Small intestine (tissue), 7 donors: ENCODE results near the gene ZNF219. TPM values are rescaled to one million over a fixed set of nuclear protein-coding genes. Genes with fewer than 3 reads are reported as not detected.

Source experiments
- DNase-seq, 2 donors: peaks; one replicate each; pipeline versions ENCODE4 v3.0.0 to v3.0.0-alpha.2; 2013
- FAIRE-seq: peaks from 2 replicates; lab custom pipeline; 2012; peaks lifted over from hg19 to GRCh38; lab: Jason Lieb, UNC
- H3K27ac ChIP-seq, 3 donors: one replicate each; pipeline ENCODE4 v1.5.1; 2013; ENCODE audit warnings: low read length in 2 of 3, mild to moderate bottlenecking in 2 of 3, control low read depth in 1 of 3, inconsistent platforms in 1 of 3, low read depth in 1 of 3, moderate library complexity in 1 of 3
- H3K27me3 ChIP-seq, 3 donors: one replicate each; pipeline ENCODE4 v1.6.1; 2013; ENCODE audit warnings: low read length in 3 of 3, inconsistent platforms in 1 of 3; ENCODE audit not compliant: control insufficient read depth in 3 of 3, insufficient read depth in 3 of 3
- H3K36me3 ChIP-seq, 3 donors: one replicate each; pipeline ENCODE4 v1.6.1; 2013; ENCODE audit warnings: low read length in 3 of 3, inconsistent platforms in 1 of 3, low read depth in 1 of 3, mild to moderate bottlenecking in 1 of 3, moderate library complexity in 1 of 3; ENCODE audit not compliant: control insufficient read depth in 3 of 3, insufficient read depth in 2 of 3
- H3K4me1 ChIP-seq, 3 donors: one replicate each; pipeline ENCODE4 v1.6.1; 2013; ENCODE audit warnings: low read length in 2 of 3, inconsistent platforms in 1 of 3, low read depth in 1 of 3, mild to moderate bottlenecking in 1 of 3, moderate library complexity in 1 of 3; ENCODE audit not compliant: control insufficient read depth in 3 of 3, insufficient read depth in 2 of 3
- H3K4me3 ChIP-seq, 3 donors: one replicate each; pipeline ENCODE4 v1.5.1; 2013; ENCODE audit warnings: low read length in 3 of 3, control low read depth in 1 of 3, inconsistent platforms in 1 of 3, low read depth in 1 of 3, mild to moderate bottlenecking in 1 of 3, moderate library complexity in 1 of 3
- H3K9me3 ChIP-seq, 2 donors: one replicate each; pipeline ENCODE4 v1.6.1; 2013; ENCODE audit warnings: low read depth in 1 of 2, low read length in 1 of 2; ENCODE audit not compliant: control insufficient read depth in 2 of 2, insufficient read depth in 1 of 2
- WGBS, 3 donors: extraction: QIAGEN DNeasy Blood & Tissue Kit; methylation state at CpG; one replicate each; pipeline ENCODE4 v1.1.7; 2013; 5-methylcytosine and 5-hydroxymethylcytosine counted together
- polyA plus RNA-seq, 4 donors: library from polyadenylated mRNA; stranded (reverse) in 3 of 4; unstranded in 1 of 4; fragments of 200-250 nt in 3 of 4; fragments of 120-200 nt in 1 of 4; gene quantifications; one replicate each; pipeline versions ENCODE4 v1.2.1 to v1.2.3, GENCODE V29; 2013
- donor health status: healthy with polysubstance abuse.
- donor health status: control.
- donor health status: control.
- donor health status: Bipolar disorder and iron deficiency.
- donor health status: healthy.

ZNF219 gene
- polyA plus RNA-seq, 4 donors: 42.4 to 69.8 (median 59.6) TPM

DNA sequence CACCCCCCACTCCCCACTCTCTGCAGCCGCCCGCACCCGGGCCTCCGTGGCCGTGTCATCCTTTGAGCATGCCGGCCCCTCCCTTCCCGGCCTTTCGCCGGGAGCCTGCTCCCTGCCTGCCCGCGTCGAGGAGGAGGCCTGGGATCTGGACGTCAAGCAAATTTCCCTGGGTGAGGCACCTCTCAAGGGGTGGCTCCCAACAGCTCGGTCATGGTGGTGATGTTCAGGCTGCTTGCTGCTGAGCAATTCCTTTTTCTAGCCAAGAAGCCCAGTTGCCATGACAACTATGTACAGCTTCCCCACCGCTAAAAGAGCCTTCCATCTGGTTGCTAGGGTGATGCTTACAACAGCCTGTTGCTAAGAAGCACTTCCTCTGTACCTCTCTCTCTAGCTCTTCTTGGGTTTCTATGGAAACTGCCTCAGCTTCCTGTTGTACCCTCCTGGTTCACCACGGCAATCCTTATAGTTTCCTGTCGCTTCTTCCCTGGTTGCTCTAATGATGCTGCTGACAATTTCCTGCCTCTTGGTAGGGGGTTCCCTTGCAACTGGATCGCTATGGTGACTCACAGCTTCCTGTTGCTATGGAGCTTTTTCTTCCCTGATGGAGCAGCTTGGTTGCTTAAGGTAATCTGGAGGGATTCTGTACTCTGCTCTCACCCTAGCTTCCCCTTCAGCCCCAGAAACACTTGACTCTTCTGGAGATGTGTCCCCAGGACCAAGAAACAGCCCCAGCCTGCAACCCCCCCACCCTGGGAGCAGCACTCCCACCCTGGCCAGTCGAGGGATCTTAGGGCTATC, 11.0 kb downstream of the ZNF219 start:
- DNase-seq (peak; percentile 41 to 43), FAIRE-seq (no peak)
- Histone ChIP-seq H3K27ac (peak overlapping the region in 1 of 3 donors; percentile 26), H3K4me3 (no peak overlapping the region), H3K9me3 (no peaks in the 10 kb centered on the region), H3K27me3 (no peaks in the 10 kb centered on the region), H3K36me3 (peaks cover 4 to 84% (median 6%) of the 10 kb centered on the region in 3 donors), H3K4me1 (peaks cover 2 to 19% (median 3%) of the 10 kb centered on the region in 3 donors)
- 53 to 67% (median 57%) methylated on average over 16 to 19 of the region's 19 CpGs for WGBS, 3 donors

DNA sequence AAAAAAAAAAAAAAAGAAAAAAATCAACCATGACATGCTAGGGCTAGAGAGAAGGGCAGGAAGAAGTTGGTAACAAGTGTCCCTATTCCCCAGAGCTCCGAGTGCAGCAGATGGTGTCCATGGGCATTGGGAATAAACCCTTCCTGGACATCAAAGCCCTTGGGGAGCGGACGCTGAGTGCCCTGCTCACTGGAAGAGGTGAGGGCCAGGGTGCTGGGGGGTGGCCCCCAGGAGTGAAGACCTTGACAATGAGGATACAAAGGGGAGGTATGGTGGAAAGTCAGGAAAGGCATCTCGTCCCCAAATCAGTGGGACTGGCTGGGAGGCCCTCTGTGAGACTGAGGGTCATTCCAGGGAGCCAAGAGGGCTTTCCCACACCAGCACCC, 11.6 kb downstream of the ZNF219 start:
- H3K36me3 ChIP-seq: peaks cover 4 to 84% (median 7%) of the 10 kb centered on the region in 3 donors
- no peak for FAIRE-seq

DNA sequence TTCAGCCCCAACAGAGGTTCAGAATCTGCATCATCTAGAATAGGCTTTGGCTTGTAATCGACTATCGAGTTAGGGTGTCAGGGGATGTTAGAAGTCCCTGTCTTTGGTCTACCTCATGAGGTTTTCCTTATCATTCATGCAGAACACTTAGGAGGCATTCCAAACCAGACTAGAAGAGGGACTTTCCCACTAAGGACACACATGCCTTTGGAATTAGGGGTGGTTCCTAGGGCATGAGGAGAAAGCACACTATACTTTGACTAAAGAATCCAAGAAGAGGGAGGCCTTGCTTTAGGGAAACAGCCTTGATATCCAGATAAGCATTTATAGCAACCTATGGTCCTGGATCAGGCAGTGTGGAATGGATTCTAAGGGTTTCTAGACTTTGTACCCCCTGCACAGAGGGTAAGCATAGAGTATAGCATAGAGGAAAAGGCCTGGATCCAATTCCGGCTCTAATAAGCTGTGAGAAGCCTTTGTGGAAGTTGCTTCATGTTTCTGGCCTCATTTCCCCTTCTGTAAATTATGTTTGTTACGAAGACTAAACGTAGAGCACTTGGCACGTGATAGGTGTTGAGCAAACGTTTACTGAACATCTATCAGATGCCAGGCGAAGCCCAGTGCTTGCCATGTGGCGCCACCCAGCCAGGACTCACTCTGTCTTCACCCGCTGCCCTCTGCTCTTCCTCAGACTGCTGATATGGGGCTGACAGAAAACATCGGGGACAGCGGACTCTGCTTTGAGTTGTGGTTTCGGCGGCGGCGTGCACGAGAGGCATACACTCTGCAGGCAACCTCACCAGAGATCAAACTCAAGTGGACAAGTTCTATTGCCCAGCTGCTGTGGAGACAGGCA, 13.2 kb downstream of the ZNF219 start:
- H3K27ac ChIP-seq: peak overlapping the region in 1 of 3 donors; percentile 10
- DNase-seq (peak; percentile 67 to 69), FAIRE-seq (no peak)
- peaks cover 4 to 84% (median 10%) of the 10 kb centered on the region in 3 donors for H3K36me3 ChIP-seq
- peaks cover 0 to 16% (median 3%) of the 10 kb centered on the region in 3 donors for H3K4me1 ChIP-seq
- 61 to 72% (median 62%) methylated on average over 17 of the region's 17 CpGs for WGBS, 3 donors
- no peak overlapping the region for H3K4me3 ChIP-seq
- no peaks in the 10 kb centered on the region for H3K9me3 ChIP-seq
- H3K27me3 ChIP-seq: no peaks in the 10 kb centered on the region

More for the DNA sequence above, 11.6 kb downstream of the ZNF219 start:
- no peaks in the 10 kb centered on the region for H3K9me3 ChIP-seq
- H3K27me3 ChIP-seq: no peaks in the 10 kb centered on the region
- no peak for DNase-seq
- WGBS, 3 donors: 88 to 97% (median 89%) methylated on average over 4 of the region's 4 CpGs
- H3K27ac ChIP-seq: peak overlapping the region in 1 of 3 donors; percentile 26
- H3K4me3 ChIP-seq: no peak overlapping the region
- peaks cover 0 to 16% (median 3%) of the 10 kb centered on the region in 3 donors for H3K4me1 ChIP-seq

DNA sequence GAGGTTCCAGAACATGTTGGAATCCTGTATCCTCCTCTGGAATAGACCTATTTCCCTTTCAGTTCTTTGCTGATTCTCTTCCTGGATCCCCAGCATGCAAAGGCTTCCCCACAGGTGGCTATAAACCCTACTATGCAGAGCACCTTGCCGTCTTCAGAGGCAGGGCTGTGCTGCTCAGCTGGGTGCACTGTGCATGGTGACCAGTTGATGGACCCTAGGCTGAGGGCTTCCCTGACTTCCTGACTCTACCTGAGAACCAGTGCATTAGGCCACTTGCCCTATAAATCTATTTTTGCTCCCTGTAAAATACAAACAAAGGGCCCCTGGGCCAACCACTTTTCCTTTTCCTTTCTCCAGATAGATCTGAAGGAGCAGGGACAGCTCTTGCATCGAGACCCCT, 14.1 kb downstream of the ZNF219 start:
- Histone ChIP-seq H3K4me1 (peaks cover 0 to 16% (median 3%) of the 10 kb centered on the region in 3 donors), H3K27me3 (no peaks in the 10 kb centered on the region), H3K27ac (no peak overlapping the region), H3K9me3 (no peaks in the 10 kb centered on the region), H3K36me3 (peaks cover 4 to 81% (median 10%) of the 10 kb centered on the region in 3 donors), H3K4me3 (no peak overlapping the region)
- 68 to 80% (median 73%) methylated on average over 2 of the region's 2 CpGs for WGBS, 3 donors
- DNase-seq (no peak), FAIRE-seq (no peak)

DNA sequence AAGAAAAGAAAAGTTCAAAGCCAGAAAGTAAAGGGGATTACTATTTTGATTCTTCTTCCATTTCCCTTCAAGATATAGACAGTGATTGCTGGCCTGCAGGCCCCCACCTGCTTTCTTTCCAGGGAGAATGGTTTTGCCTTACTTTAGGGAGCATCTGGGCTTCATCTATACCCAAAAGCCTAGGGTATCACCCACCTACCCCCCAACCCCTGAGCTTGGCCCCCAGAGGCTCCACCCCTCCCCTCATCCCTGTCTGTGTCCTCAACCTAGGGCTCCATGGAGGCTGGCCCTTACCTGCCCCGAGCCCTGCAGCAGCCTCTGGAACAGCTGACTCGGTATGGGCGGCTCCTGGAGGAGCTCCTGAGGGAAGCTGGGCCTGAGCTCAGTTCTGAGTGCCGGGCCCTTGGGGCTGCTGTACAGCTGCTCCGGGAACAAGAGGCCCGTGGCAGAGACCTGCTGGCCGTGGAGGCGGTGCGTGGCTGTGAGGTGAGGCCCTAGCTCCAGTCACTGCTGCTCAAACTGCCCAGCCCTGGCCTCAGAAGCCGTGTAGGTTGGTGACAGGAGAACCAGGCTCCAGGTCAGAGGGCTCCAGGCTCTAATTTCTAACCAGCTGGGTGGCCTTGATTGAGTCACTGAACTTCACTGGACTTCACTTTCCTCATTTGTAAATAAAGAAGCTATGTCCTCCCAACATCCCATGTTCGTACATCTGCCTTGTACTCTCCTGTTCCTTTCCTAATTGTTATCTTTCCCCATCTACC, 14.7 kb downstream of the ZNF219 start:
- H3K27ac ChIP-seq: no peak overlapping the region
- FAIRE-seq: no peak
- no peak for DNase-seq
- peaks cover 0 to 83% (median 10%) of the 10 kb centered on the region in 3 donors for H3K36me3 ChIP-seq
- H3K27me3 ChIP-seq: no peaks in the 10 kb centered on the region
- no peak overlapping the region for H3K4me3 ChIP-seq
- peaks cover 0 to 16% (median 3%) of the 10 kb centered on the region in 3 donors for H3K4me1 ChIP-seq
- no peaks in the 10 kb centered on the region for H3K9me3 ChIP-seq
- 85 to 89% (median 85%) methylated on average over 11 of the region's 11 CpGs for WGBS, 3 donors

DNA sequence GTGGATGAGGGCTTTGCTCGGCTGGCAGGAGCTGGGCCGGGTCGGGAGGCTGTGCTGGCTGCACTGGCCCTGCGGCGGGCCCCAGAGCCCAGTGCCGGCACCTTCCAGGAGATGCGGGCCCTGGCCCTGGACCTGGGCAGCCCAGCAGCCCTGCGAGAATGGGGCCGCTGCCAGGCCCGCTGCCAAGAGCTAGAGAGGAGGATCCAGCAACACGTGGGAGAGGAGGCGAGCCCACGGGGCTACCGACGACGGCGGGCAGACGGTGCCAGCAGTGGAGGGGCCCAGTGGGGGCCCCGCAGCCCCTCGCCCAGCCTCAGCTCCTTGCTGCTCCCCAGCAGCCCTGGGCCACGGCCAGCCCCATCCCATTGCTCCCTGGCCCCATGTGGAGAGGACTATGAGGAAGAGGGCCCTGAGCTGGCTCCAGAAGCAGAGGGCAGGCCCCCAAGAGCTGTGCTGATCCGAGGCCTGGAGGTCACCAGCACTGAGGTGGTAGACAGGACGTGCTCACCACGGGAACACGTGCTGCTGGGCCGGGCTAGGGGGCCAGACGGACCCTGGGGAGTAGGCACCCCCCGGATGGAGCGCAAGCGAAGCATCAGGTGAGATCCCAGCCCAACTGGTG, 16.8 kb downstream of the ZNF219 start:
- DNase-seq (no peak), FAIRE-seq (no peak)
- Histone ChIP-seq H3K36me3 (peaks cover 0 to 82% (median 10%) of the 10 kb centered on the region in 3 donors), H3K27ac (no peak overlapping the region), H3K4me3 (no peak overlapping the region), H3K27me3 (no peaks in the 10 kb centered on the region), H3K9me3 (no peaks in the 10 kb centered on the region), H3K4me1 (peaks cover 0 to 16% (median 3%) of the 10 kb centered on the region in 3 donors)
- 87 to 92% (median 89%) methylated on average over 16 to 30 of the region's 30 CpGs for whole genome bisulfite sequencing, 3 donors

DNA sequence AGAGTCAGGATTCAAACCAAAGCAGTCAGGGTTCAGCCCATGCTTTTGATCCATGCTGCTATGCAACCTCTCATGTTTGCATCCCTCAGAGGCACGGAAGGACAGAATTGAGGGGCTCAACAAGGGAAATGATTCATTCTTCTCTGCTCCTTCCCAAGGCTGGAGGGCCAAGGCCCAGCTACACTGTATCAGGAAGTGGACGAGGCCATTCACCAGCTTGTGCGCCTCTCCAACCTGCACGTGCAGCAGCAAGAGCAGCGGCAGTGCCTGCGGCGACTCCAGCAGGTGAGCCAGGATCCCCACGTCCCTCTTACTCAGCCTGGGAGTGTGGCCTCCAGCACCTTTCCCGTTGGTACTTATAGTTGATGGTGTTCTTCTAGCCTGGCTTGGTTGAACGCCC, 19.7 kb downstream of the ZNF219 start:
- DNase-seq (no peak), FAIRE-seq (no peak)
- Histone ChIP-seq H3K9me3 (no peaks in the 10 kb centered on the region), H3K27me3 (no peaks in the 10 kb centered on the region), H3K36me3 (peaks cover 0 to 92% (median 11%) of the 10 kb centered on the region in 3 donors), H3K4me3 (no peak overlapping the region), H3K4me1 (no peaks in the 10 kb centered on the region), H3K27ac (no peak overlapping the region)
- 82 to 89% (median 88%) methylated on average over 10 of the region's 10 CpGs for WGBS, 3 donors
